Prostate gland (tissue), 2 donors: ENCODE data around the gene TMEM240.

Source experiments
- CTCF ChIP-seq, 4 experiments: fragments of 200-600 bp in 2 of 4; fragments of 450-650 bp in 2 of 4; sonication (generic) in 2 of 4; IDR thresholded peaks; 1 replicate in 3 of 4; 2 replicates in 1 of 4; pipeline ENCODE4 v1.5.1; 2016 to 2019; ENCODE audit warnings: antibody characterized with exemption in 4 of 4, mild to moderate bottlenecking in 2 of 4, moderate library complexity in 2 of 4
- POLR2AphosphoS5 ChIP-seq: sonication (generic); formaldehyde crosslinking; IDR thresholded peaks from one replicate; pipeline ENCODE4 v1.6.1; 2017; ENCODE audit warnings: antibody characterized with exemption

GRCh38 chr1:1507305-1507704 is 33.1 kb downstream of the TMEM240 start:
- no peak for TF ChIP-seq CTCF (IDR thresholded peaks at IDR 0.05)
- no peak for TF ChIP-seq POLR2AphosphoS5
